Umbilical cord (tissue), 2 donors: Measurements from ENCODE around the gene BCL2L15. TPM values are rescaled to one million over a fixed set of nuclear protein-coding genes. Genes with fewer than 3 reads are reported as not detected.
"Not testable (repeated sequence)": the region's sequence is repeated elsewhere in the genome, so short reads cannot be mapped to it uniquely, and the experiment has no call there.

Experiments
- DNase-seq: peaks from one replicate; pipeline ENCODE4 v3.0.0-alpha.2; 2015; ENCODE audit warnings: low spot score
- total RNA-seq: library from RNA; depleted of rRNA; stranded (reverse); fragments of >200 nt; gene quantifications from one replicate; pipeline ENCODE4 v1.2.3, GENCODE V29; 2014; ENCODE audit warnings: low replicate concordance; ENCODE audit not compliant: insufficient read depth

The BCL2L15 gene
- total RNA-seq, 1 donor from 2014 or later = 3.6 TPM

- DNase-seq = no peak
Measured at GRCh38 chr1:113872219-113872935, 15.0 kb downstream of the BCL2L15 start.

GRCh38 chr1:113871597-113872113 lies 15.7 kb downstream of the BCL2L15 start, which contains the start of gene PTPN22:
Gene PTPN22 (minus strand): TSS chr1:113871712.
- no peak for DNase-seq

GRCh38 chr1:113870778-113871177 lies 16.6 kb downstream of the BCL2L15 start:
- no peak for DNase-seq

DNA sequence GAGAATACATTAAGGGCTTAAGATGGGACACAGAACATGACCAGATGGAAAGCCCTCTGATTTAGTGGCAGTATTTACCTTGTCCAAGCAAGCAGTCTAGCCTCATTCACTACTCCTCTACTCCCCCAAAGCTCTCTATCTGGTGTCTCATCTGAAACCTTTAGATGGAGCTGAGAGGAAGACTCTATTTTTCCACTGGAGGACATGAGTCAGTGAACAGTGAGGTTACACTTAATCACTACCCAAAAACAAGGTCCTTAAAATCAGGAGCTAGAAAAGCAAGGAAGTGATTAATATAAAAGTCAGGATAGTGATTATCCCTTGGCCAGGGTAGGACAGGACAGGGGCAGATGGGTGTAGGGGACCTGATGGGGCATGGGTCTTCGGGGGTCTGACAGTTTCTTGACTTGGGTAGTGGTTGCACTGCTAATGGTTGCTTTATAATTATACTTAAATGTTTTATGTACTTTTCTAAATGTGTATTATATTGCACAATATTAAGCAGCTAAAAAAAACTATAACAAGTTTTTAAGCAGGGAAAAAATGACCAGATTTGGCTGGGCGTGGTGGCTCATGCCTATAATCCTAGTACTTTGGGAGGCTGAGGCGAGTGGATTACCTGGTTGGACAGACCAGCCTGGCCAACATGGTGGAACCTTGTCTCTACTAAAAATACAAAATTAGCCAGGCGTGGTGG lies 18.8 kb downstream of the BCL2L15 start:
- DNase-seq = no peak

GRCh38 chr1:113861641-113862040 lies 25.7 kb downstream of the BCL2L15 start:
- no peak for DNase-seq

DNA sequence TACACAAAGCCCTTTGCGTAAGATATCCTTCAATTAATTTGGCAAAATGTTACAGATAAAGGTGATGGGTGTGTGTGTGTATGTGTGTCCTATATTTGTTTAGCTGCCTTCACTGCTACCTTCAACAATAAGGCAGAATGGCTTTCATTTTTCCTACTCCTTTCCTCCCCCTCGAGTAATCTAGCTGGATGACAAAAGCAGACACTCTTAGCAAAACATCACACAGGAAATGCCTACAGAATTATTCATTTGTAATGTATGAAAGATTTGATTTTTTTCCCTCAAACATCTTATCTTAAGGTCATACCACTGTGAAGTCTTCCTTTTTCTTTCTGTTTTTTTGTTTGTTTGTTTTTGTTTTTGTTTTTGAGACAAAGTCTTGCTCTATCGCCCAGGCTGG lies 26.5 kb downstream of the BCL2L15 start:
- DNase-seq = peak; percentile 17

GRCh38 chr1:113859478-113860175 lies 27.8 kb downstream of the BCL2L15 start:
- DNase-seq = no peak

GRCh38 chr1:113858982-113859381 lies 28.4 kb downstream of the BCL2L15 start:
- DNase-seq = no peak

- no peak for DNase-seq
Measured at GRCh38 chr1:113858418-113858817, 29.0 kb downstream of the BCL2L15 start.

- no peak for DNase-seq
Measured at GRCh38 chr1:113857776-113858175, 29.6 kb downstream of the BCL2L15 start.

GRCh38 chr1:113856401-113856790 lies 31.0 kb downstream of the BCL2L15 start:
- DNase-seq = no peak

DNA sequence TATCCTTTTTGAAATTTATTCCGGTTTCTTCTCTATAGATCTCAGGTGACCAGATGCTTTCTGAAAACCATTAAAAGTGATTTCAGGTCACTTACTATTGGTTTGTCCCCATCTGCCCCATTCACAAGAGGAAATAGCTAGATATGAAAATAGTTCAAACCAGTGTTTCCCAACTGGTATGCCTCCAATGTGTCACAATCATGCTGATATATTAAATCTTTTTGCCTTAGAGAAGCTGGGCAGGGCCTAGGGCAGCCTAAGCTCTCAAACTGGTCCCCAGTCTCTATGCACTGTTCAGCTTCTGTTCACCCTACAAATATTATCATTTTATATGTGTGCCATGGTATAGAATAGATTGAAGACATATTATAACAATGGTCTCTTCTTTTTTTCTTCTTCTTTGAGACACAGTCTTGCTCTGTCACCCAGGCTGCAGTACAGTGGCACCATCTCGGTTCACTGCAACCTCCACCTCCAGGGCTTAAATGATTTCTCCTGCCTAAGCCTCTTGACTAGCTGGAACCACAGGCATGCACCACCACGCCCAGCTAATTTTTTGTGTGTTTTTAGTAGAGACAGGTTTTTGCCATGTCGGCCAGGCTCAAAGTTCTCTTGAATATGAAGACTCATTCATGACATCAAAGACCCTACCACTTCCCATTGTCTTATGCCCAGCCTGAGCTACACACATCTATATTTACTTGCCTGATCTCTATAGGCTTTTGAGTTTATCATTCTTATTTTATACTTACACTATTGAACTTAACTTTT lies 31.6 kb downstream of the BCL2L15 start:
- no peak for DNase-seq

DNA sequence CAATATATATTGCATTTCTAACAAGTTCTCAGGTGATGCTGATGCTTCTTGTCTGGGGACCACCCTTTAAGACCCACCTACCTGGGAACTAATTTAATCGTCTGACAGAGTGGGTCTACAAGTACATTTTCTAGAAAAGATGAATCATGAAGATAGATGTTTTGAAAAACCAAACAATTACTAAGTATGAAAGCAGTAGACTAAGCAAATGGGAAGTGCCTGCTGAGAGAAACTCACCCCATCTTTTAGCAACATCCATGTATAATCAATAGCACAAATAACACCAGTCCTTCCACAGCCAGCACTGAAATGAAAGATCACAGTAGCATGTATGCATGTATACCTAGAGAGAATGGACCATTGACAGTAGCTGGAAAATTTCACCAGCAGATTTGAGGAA lies 33.1 kb downstream of the BCL2L15 start:
- no peak for DNase-seq

GRCh38 chr1:113852694-113853093 lies 34.7 kb downstream of the BCL2L15 start:
- not testable (repeated sequence) for DNase-seq

DNA sequence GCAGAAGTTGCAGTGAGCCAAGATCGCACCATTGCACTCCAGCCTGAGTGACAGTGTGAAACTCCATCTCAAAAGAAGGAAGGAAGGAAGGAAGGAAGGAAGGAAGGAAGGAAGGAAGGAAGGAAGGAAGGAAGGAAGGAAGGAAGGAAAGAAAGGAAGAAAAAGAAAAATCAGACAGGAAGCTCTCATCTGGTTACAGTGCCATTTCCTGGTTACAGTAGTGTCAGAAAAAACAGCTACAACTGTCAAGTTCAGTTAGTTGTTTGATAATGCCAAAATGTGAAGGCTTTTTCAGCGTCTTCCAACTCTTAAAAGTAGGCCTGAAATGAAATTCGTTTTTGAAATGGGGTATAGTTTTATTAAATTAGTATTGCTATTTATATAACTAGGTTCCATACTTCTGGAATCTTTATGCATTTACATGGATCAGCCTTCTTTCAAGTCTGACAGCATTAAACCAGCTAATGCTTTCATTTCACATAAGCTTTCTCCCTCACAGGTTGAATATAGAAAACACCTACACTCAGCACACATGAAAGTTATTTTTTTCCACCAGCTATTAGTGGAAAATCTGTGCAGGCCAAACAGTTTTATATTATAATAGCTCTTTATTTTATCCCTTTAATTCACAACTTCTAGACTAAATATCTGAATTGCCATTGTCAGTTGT lies 37.1 kb downstream of the BCL2L15 start:
- no peak for DNase-seq

DNA sequence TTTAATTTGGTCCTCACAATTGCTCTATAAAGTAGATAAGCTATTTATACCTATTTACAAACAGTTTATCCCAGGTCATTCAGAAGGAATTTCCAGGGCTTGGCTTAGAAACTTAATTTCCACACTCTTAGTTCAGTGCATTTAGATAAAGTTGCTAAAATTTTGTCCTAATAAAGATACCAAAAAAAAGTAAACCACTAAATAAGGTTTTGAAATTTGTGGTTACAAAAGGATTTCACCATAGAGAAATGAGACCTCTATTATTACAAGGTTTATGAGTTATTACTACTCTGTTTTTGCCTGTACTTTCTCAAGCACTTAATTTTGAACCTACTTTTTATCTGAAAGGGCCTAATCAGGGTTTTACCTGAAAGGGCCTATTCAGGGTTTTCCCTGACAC lies 38.3 kb downstream of the BCL2L15 start:
- DNase-seq = no peak

GRCh38 chr1:113846391-113847035 lies 40.9 kb downstream of the BCL2L15 start:
- no peak for DNase-seq

DNA sequence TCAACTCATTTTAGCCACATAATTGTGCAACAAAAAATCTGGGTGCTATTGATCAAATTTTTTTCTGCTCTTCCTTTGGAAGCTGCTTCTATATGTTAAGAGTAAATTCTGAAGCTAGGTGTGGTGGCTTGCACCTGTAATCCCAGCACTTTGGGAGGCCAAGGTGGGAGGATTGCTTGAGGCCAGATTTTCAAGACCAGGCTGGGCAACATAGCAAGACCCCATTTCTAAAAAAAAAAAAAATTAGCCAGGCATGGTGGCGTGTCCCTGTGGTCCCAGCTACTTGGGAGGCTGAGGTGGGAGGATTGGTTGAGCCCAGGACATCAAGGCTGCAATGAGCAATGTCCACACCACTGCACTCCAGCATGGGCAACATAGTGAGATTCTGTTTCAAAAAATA lies 50.8 kb downstream of the BCL2L15 start:
- no peak for DNase-seq

GRCh38 chr1:113835686-113836290 lies 51.6 kb downstream of the BCL2L15 start:
- DNase-seq = peak; percentile 66

DNA sequence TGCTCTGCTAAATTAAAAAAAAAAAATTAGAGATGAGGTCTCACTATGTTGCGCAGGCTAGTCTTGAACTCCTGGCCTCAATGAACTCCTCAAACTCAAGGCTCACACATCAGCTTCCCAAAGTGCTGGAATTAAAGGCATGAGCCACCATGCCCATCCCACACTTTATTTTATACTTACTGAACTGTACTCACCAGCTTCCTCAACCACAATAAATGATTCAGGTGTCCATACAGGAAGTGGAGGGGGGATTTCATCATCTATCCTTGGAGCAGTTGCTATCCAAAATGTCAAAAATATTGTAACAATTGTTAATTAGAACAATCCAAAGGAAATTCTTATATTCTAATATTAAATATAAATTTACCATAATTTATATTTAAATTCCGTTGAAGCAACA lies 52.7 kb downstream of the BCL2L15 start:
- DNase-seq = no peak
